WTC11 (cell line): ENCODE data around the gene ARHGAP32.

Experiments used
- ATF1 ChIP-seq: sonication (generic); formaldehyde crosslinking; IDR thresholded peaks from 2 replicates; pipeline ENCODE4 v1.8.1; 2023; ENCODE audit warnings: mild to moderate bottlenecking, moderate library complexity, missing genetic modification reagents
- CREB1 ChIP-seq: sonication (generic); formaldehyde crosslinking; IDR thresholded peaks from 2 replicates; pipeline ENCODE4 v1.8.0; 2023; ENCODE audit warnings: mild to moderate bottlenecking, missing genetic modification reagents
- E2F1 ChIP-seq: sonication (generic); formaldehyde crosslinking; IDR thresholded peaks from 2 replicates; pipeline ENCODE4 v1.8.0; 2022; ENCODE audit warnings: mild to moderate bottlenecking, missing genetic modification reagents
- FOXP1 ChIP-seq: sonication (generic); formaldehyde crosslinking; IDR thresholded peaks from 2 replicates; pipeline ENCODE4 v1.8.0; 2022; ENCODE audit warnings: missing genetic modification reagents, mild to moderate bottlenecking, moderate library complexity, borderline replicate concordance
- KAT7 ChIP-seq: sonication (generic); formaldehyde crosslinking; IDR thresholded peaks from 2 replicates; pipeline ENCODE4 v1.8.1; 2023; ENCODE audit warnings: missing genetic modification reagents, mild to moderate bottlenecking, borderline replicate concordance
- NFE2L1 ChIP-seq: sonication (generic); formaldehyde crosslinking; IDR thresholded peaks from 2 replicates; pipeline ENCODE4 v1.8.1; 2023; ENCODE audit warnings: missing genetic modification reagents
- NR2C2 ChIP-seq: sonication (generic); formaldehyde crosslinking; IDR thresholded peaks from 2 replicates; pipeline ENCODE4 v1.8.0; 2022; ENCODE audit warnings: mild to moderate bottlenecking, missing genetic modification reagents
- SMAD4 ChIP-seq: sonication (generic); formaldehyde crosslinking; IDR thresholded peaks from 2 replicates; pipeline ENCODE4 v1.8.0; 2022; ENCODE audit warnings: mild to moderate bottlenecking, missing genetic modification reagents
- USF1 ChIP-seq: sonication (generic); formaldehyde crosslinking; IDR thresholded peaks from 2 replicates; pipeline ENCODE4 v1.8.0; 2022; ENCODE audit warnings: mild to moderate bottlenecking, missing genetic modification reagents
- USF2 ChIP-seq: sonication (generic); formaldehyde crosslinking; IDR thresholded peaks from 2 replicates; pipeline ENCODE4 v1.8.1; 2023; ENCODE audit warnings: mild to moderate bottlenecking, missing genetic modification reagents, moderate library complexity
- ZNF232 ChIP-seq: sonication (generic); formaldehyde crosslinking; IDR thresholded peaks from 2 replicates; pipeline ENCODE4 v1.8.0; 2022; ENCODE audit warnings: mild to moderate bottlenecking, missing genetic modification reagents
- TF ChIP-seq, protein P1 (sequence below): fragments of 200-600 bp; IDR thresholded peaks from 2 replicates; pipeline ENCODE4 v1.8.0; 2022; ENCODE audit warnings: antibody characterized with exemption
- TF ChIP-seq, protein P2 (sequence below): sonication (generic); formaldehyde crosslinking; IDR thresholded peaks from 2 replicates; pipeline ENCODE4 v1.8.1; 2023; ENCODE audit warnings: mild to moderate bottlenecking, missing genetic modification reagents

DNA sequence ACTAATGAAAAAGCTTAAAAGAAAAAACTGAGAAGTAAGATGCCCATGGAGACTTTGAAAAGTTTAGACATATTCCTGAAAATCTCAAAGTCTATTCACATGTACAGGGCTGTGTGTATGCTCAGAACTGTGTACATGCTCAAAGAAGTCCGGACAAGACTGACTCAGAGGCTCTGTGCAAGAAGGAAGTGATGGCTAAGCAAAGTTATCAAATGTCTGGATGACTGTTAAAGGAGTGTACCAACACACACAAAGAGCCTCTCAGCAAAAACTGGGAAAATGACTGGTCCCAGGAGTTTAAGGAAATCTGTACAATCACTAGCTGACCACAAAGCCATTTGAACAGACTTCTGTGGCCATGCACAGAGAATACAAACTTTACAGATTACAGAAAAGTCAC is 33.1 kb upstream of the ARHGAP32 start:
- TF ChIP-seq USF2 (no peak), E2F1 (no peak), NFE2L1 (CRISPR knock-in tag) (no peak), FOXP1 (CRISPR knock-in tag) (no peak), ATF1 (CRISPR knock-in tag) (no peak), KAT7 (CRISPR knock-in tag) (no peak), CREB1 (CRISPR knock-in tag) (no peak), ZNF232 (no peak), USF1 (CRISPR knock-in tag) (no peak), SMAD4 (CRISPR knock-in tag) (no peak), NR2C2 (no peak)
- TF ChIP-seq, protein P1, sequence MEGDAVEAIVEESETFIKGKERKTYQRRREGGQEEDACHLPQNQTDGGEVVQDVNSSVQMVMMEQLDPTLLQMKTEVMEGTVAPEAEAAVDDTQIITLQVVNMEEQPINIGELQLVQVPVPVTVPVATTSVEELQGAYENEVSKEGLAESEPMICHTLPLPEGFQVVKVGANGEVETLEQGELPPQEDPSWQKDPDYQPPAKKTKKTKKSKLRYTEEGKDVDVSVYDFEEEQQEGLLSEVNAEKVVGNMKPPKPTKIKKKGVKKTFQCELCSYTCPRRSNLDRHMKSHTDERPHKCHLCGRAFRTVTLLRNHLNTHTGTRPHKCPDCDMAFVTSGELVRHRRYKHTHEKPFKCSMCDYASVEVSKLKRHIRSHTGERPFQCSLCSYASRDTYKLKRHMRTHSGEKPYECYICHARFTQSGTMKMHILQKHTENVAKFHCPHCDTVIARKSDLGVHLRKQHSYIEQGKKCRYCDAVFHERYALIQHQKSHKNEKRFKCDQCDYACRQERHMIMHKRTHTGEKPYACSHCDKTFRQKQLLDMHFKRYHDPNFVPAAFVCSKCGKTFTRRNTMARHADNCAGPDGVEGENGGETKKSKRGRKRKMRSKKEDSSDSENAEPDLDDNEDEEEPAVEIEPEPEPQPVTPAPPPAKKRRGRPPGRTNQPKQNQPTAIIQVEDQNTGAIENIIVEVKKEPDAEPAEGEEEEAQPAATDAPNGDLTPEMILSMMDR = no peak
- TF ChIP-seq, protein P2, sequence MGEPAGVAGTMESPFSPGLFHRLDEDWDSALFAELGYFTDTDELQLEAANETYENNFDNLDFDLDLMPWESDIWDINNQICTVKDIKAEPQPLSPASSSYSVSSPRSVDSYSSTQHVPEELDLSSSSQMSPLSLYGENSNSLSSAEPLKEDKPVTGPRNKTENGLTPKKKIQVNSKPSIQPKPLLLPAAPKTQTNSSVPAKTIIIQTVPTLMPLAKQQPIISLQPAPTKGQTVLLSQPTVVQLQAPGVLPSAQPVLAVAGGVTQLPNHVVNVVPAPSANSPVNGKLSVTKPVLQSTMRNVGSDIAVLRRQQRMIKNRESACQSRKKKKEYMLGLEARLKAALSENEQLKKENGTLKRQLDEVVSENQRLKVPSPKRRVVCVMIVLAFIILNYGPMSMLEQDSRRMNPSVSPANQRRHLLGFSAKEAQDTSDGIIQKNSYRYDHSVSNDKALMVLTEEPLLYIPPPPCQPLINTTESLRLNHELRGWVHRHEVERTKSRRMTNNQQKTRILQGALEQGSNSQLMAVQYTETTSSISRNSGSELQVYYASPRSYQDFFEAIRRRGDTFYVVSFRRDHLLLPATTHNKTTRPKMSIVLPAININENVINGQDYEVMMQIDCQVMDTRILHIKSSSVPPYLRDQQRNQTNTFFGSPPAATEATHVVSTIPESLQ = no peak
